HG03571 (cell line): ENCODE data around the gene PCP4.

ENCODE experiments used
- ATAC-seq: cut with Tn5 transposase; IDR thresholded peaks from one replicate; pipeline ENCODE4 v1.9.1; 2021; ENCODE audit not compliant: unreplicated experiment

Gene PCP4

DNA sequence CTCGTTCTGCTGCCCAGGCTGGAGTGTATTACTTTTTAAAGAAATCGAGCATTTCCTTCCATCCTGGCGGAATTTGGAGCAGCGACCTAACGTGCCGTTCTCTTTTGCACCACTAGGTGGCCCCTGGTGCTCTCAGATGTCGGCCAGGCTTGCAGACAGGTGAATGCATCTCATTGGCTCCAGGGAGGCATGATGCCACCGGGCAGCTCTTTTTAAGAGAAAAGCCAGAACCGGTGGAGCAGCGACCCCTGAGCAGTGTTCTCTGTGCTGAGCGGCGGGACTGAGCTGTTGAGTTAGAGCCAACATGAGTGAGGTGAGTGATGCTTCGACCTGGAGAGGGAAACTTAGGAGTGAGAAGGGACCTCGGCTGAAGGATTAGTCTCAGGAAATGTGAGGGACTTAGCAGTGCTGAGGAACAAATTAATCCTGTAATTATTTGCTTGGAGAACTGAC, at the start of gene PCP4:
PCP4 (plus strand) TSS at position 241 of the 453 bp plus-strand sequence; CDS start at position 305, 64 bp downstream.
- no peak for ATAC-seq

DNA sequence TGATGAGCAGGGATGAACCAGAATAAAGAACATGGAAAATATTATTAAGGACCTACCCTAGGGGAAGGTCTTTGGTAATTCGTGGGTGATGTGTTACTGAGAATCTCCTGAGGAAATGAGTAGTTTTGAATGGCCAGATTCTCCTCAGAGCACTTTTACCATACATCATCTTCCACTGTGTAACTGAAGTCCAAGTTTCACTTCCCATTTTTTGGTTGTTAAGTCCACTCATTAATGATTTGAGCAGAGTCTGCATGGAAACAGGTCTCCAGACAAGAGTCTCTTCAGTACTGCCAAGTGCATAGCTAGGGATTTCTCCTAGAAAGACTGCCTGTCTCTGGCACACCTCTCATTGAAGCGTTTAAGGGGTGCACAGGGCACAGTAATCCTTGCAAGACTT, 48.7 kb upstream of the PCP4 start:
- ATAC-seq = no peak

DNA sequence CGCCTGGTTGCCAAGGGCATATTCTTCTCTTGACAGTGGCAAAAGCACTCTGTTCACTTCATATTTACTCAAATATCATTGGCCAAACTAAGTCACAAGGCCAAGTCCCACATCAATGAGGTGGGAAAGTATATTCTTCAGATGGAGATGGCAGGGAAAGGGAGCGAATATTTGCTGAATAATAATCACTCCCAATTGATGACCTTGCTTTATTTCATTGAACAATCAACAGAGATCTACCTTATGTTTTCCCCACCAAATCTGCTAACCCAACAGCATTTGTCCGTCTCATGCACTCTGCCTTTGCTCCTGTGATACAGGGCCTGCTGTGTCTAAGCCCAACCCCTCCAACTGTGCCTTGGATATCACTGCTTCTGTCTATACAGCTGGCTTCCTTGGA, 45.2 kb upstream of the PCP4 start:
- no peak for ATAC-seq

DNA sequence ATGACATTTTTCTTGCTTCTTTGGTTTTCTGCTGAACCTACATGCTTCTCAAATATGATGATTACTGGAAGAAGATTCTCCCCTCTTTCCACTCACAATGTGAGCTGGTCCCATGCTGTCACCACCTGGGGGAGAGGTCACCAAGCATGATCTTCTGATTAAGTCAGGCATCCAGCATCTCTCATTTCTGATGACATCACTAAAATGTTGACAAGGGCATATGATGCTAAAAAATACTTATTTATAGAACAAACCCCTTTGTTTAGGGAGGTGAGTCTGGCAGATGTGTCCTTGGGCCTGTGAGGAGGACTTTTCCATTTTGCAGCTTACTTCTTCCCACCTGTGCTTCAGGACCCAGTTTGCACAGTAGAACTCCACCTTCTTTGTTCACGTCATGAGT, 42.0 kb upstream of the PCP4 start:
- no peak for ATAC-seq

DNA sequence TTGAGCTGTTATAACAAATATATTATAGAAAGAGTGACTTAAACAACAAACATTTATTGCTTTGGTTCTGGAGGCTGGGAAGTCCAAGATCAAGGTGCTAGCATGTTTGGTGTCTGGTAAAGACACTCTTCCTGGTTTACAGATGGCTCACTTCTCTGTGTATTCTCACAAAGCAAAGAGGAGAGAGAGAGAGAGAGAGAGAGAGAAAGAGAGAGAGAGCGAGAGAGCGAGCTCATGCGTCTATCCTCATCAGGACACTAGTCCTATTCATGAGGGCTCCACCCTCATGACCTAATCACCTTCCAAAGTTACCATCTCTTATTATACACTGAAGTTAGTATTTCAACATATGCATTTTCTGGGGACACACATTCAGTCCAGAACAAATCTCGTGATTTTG, 32.7 kb upstream of the PCP4 start:
- ATAC-seq = no peak

DNA sequence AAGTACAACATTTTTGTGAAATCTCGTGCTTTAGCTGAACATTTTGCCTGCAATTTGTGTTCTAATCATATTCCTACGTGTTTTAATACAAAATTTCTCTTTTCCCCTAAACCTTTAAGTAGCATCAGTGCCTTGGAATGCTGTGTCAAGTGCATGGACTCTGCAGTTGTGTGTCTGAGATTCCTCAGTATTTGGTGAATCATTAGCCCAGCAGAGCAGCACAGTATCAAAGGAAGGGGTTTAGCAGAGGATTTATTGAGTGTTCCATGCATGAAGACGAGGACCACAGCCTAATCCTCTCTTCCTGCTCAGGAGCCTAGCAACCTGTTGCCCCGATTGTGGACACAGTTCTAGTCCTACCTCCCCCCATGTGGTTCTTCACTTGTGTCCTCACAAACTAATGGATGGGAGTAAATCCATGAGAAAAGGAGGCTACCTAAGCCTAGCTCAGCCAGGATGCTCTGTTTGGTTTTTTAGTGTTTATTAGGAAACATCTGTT, 29.3 kb upstream of the PCP4 start:
- ATAC-seq = no peak

DNA sequence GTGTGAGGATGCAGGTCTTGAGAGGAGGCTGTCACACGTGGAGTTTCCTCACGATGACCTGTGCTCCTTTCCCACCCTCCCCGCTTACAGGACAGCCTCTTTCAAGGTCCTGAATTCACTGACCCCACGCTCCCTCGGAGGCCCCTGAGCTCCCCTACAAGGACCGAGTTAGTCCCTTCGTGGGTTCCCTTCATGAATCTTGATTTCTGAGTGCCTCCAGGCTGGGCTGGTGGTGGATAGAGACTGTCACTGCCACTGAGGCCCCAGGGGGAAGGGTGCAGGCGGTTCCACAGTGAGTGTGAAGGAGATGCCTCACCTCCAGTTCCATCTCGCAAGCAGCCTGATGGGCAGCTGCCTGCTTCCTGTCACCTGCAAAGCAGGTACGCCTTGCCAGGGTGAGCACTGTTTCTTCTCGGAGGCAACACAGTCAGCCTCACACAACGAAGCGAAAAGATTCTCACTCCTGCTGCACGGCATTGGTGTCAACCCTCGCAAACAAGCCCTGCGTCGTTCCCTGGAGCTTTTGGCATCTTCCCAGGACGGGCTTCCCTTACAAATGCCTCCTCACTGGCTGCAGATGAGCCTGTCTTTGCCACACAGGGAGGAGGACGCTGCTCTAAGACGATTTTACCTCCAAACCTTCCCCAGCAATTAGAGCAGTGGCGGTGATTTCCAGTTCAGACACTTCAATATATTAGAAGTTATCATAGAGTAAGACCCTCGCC, 26.7 kb upstream of the PCP4 start:
- ATAC-seq = no peak

DNA sequence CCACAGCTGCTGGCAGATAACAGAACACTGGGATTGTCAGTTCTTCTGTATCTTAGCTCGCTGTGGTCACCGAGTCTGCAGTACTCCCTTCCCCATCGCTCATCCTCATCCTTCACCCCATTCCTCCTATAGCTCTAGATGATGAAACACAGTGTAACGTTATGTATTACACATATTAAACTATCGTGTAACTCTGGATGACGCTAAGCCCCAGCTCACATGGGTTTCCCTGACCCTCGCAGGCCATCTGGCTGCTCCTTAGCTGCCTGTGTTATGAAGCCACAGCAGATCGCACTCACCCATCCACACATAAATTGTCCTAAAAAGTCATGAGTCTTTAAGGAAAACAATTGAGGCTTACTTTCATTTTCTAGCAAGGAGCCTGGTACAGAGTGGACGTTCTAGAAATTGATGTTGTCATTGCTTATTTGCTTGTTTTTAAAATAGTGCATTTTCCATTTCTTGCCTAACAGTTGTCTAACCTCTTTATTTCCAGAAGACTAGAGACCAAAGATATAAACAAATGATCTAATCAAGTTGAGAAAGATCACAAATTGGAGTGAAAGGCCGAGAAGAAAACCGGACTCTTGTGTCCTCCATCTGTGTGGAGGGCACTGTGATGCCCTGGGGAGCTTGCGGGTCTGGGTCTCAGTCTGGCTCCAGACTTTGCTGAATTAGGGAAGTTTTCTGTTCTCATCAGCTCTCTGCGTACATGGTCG, 24.3 kb upstream of the PCP4 start:
- ATAC-seq = no peak

DNA sequence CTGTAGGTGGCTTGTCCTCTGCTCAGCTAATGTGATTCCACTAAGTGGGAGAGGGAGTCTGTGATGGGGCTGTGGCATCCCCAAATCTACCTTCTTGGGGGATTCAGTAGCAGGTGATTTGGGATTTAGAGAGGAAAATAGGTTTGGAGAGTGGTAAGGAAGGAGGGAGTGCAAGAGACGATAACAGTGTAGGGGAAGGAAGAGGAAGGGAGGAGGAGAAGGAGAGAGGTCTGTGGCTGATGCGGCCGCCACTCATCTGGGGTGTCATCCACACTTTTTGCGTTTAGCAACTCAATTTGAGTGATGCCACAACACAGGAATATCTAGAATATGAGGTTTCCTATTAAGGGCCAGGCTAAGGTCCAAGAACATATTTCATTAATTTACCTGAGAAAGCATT, 23.8 kb upstream of the PCP4 start:
- no peak for ATAC-seq

DNA sequence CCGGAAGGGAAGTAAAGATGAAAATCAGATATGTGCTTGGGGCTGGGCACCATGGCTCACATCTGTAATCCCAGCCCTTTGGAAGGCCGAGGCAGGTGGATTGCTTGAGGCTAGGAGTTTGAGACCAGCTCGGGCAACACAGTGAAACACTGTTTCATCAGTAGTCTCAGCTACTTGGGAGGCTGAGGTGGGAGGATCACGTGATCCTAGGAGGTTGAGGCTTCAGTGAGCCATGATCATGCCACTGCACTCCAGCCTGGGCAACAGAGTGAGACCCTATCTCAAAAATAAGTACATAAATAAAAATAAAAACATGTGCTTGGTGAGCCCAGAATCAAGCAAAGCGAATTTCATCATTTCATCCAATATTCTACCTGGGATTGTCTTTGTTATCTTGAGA, 23.3 kb upstream of the PCP4 start:
- no peak for ATAC-seq

DNA sequence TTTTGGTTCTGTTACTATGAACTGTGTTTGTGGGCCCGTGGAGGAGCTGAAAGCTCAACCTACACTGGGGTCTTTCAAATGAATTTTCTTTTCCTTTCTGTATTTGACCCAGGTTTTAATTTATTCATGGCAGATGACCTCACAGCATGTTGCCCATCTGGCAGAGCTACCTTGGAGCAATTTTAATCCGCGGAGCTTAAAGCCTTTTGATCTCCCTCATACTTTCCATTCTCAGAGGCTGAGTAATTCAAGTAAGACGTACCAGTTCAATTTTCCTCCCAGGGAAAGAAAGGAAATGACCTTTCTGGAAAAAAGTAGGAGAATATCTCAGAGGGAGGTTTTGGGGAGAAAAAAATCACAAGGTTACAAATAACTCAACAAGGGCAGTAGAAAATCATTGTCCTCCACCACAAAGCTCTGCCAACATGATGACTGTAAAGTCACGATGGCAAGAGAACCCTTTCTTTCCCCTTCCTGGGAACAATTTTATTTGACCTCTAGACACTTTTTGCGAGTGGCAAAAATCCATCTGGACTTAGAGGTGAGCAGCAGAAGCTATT, 21.6 kb upstream of the PCP4 start:
- ATAC-seq = no peak

DNA sequence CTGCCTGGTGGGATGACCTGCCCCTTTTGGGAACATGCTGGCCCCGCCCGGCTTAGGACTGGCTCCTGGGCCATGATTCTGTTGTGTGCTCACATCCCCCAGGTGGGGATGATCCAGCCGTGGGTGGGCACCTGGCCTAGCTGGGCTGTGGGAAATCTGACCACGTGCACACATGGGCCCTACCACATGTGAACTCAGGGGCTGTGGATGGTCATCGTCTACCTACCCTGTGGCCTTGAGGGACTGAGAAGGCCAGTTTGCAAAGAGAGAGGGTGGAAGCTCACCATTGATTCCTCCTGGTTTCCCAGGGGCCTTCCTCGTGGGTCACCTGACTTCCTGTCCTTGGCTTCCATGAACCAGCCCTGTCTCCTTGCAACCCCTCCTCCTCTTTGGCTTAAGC, 19.4 kb upstream of the PCP4 start:
- no peak for ATAC-seq

DNA sequence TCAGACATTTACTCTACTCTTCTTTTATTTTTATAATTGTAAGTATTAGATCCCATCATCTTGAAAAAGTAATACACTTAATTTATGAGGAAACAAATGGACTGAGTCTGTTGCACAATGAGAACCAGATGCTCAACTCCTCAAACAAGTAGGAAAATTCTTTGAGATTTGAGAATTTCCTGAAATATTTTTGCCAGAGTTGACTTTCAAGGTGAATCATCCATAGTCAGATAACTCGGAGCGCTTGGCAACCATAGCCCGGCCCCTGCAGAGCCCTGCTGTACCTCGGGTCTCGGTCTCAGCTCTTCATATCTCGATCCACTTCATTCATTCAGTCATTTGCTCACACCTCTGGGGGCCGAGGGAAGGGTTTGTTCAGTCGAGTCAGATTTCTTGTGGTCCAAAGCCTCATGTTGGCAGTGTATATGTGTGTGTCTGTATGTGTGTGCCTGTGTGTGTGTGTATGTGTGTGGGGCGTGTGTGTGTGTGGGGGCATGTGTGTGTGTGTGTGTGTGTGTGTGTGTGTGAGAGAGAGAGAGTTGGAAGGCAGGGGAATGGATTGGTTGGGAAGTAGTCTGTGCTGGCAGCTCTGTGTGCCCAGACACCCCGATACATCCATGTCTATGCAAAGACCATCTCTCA, 18.1 kb upstream of the PCP4 start:
- no peak for ATAC-seq

DNA sequence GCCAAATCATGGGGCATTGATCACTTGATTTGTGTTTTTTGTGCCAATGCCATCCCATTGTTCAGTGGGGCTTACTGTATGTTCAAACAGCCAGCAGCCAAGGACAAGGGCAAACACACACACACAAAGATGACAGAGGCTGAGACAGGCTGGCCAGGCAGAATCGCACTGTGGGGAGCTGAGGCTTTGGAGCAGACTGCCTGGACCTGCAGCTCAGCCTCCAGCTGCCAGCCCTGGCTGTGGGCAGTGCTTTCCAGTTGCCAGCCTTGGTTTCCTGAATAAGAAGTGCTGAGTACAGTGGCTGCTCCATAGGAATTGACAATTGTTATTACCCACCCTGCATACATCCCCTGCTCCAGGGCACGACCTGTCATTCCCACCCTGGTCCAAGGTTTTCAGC, 16.9 kb upstream of the PCP4 start:
- ATAC-seq = no peak

DNA sequence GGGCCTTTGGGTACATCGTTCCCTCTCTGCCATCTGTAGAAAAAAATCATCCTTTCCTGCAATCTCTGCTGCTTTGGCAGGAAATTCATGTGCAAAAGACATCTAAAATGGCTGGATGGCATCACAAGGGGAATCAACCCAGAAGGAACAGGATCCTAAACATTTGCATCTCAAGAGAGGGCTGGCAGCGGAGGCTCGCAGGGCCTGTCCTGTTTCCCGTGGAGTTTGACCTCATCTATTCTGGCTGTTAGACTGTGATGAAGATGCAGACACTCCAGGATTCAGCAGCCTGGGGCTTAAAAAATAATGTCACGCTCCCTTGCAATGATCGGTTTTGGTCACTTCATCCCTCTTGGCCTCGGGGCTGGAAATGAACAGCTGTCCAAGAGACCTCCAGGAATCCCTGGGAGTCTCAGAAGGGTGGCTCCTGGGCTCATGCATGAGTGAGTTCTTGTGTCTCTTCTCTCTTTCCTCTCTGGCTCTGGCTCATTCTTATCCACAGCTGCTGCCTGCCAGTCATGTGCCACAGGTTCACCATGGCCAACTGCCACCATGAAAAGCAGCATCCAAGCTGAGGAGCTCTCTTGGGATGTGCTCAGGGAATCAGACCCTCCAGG, 16.1 kb upstream of the PCP4 start:
- no peak for ATAC-seq

DNA sequence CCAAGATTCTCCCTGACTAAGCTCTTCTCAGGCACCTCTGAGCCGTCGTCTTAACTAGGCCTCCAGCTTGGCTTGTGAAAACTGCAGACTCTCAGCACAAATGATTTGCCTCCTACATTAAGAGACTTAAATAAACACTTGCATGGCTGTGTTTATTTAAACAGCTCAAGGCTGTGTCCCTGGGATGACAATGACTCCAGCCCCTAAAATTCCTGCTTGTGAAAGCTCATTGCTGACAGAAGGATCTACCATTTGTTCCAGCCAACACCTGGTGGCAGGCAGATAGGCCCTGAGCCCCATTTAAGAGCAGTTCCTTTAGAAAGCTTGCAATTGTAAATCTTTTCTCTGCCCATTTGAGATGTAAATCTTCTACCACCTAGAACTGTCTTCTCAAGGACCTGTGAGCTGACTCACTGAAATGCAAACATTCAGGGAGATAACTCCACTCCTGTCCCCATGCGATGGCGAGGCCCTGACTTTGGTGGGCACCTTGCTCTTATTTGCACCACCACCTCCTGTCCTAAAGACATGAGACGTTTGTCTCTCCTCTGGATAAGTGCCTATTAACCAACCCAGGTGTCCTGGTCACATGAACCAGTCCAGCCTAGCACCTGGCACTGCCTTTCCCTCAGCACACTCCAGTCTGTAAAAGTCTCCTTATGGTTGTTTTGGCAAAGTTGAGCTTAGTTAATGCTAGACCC, 15.1 kb upstream of the PCP4 start:
- no peak for ATAC-seq

DNA sequence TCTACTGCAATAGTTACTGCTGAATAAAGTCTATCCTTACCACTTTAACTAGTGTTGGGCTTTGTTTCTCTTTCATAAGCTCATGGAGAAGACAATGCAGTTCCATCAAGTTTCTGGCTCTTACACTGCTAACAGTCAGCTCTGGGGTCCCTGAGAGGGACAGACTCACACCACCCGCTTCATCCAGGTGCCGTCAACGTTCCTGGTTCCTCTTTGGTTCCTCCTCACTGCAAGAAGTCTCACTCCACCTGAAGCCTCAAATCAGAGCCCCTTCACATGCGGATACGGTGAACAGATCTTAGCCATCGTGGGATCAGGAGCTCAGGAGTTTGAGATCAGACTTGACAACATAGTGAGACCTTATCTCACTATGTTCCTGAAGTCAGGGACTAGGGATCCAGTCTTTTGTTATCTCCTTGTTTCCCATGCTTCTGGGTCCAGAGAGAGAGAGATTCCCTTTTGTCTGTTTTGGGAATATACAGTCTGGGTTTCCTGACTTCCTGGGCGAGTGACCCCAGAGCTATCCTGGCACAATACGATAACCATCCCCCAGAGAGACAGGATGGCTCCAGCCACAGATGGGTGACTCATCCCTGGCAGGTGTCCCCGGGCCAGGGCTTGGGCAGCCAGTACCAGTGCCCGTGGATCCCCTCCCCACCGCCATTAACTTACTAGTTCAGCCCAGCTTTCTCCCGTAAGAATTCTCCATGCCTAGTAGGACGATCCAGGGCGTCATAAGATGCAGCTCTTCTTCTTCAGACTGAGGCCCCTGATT, 14.3 kb upstream of the PCP4 start:
- ATAC-seq = no peak

DNA sequence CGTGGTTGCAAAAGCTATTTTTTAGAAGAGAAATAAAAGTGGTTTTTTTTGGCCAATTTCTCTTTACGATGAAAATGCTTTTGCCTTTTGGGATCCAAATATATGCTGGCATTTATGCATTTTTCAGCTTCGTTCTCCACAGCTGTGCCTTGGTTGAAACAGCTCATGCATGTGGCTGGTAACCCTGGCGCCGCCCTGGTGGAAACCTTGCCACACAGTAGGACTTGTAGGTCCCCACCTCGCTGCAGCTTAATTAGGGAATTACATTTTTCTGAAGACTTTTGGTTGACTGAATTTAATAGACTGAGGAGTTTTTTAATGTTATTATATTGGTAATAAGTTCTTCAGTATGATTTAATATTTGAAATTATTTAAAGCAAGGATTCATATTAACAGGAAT, 12.7 kb upstream of the PCP4 start:
- no peak for ATAC-seq

DNA sequence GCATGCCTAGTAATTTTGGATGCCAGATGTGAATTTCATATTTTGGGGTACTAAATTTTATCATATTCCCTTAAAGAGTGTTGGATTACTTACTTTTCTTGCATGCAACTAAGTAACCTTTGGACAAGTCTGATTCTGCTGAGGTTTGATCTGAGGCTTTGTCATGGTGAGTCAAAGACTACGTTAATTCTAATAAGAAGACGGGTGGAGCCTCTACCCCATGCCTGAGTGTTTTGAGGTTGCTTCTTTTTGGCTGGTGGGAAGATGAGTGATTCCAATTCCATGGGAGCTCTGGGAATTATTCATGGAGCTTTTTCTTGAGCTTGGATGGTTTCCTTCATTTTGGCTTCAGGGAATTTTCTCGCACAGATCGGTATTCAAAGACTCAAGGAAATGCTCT, 11.6 kb upstream of the PCP4 start:
- ATAC-seq = no peak

DNA sequence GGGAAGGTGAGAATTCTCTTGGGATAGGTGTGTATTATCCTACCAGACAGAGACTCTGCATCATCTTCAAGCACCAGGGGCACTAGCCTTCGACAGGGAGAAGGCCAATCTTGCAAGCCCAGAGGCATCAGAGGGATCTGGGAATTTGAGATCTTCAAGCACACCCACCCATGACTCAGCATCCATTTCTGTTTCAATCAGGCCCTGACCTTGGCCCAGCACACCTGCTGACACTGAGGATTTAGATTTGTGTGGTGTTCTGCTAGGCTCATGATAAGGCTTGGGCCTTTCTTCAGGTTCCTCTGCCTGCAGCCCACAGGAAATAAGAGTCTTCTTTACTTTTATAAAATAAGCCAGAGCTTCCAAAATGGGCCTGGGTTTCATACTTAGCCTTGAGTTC, 6.6 kb upstream of the PCP4 start:
- ATAC-seq = no peak
